Endodermal cell (in vitro differentiated cells): ENCODE measurements around the gene GGT5. TPM values are rescaled to one million over a fixed set of nuclear protein-coding genes. Genes with fewer than 3 reads are reported as not detected.
"Not testable (repeated sequence)": the region's sequence is repeated elsewhere in the genome, so short reads cannot be mapped to it uniquely, and the experiment has no call there.

Source experiments
- DNase-seq: peaks from one replicate; pipeline ENCODE4 v3.0.0-alpha.2; 2017
- H3K27ac ChIP-seq: 2 replicates; pipeline ENCODE4 v1.5.1; 2013; ENCODE audit warnings: mild to moderate bottlenecking, low read depth, low read length, moderate library complexity
- H3K27me3 ChIP-seq: 2 replicates; pipeline ENCODE4 v1.6.1; 2013; ENCODE audit warnings: mild to moderate bottlenecking, low read length, moderate library complexity; ENCODE audit not compliant: insufficient read depth, control insufficient read depth, poor library complexity, severe bottlenecking
- H3K36me3 ChIP-seq: 2 replicates; pipeline ENCODE4 v1.7.0; 2013; ENCODE audit warnings: mild to moderate bottlenecking, low read length, moderate library complexity; ENCODE audit not compliant: control insufficient read depth, insufficient read depth
- H3K4me1 ChIP-seq: one replicate; pipeline ENCODE4 v1.7.0; 2013; ENCODE audit warnings: low read length; ENCODE audit not compliant: control insufficient read depth, insufficient read depth
- H3K4me3 ChIP-seq: 2 replicates; pipeline ENCODE4 v1.5.1; 2013; ENCODE audit warnings: mild to moderate bottlenecking, low read length, moderate library complexity
- H3K9ac ChIP-seq: 2 replicates; pipeline ENCODE4 v1.6.1; 2013; ENCODE audit warnings: mild to moderate bottlenecking, low read length, moderate library complexity; ENCODE audit not compliant: poor library complexity, severe bottlenecking; ENCODE audit errors: extremely low read depth
- H3K9me3 ChIP-seq: 2 replicates; pipeline ENCODE4 v1.6.1; 2013; ENCODE audit warnings: mild to moderate bottlenecking, low read length, moderate library complexity; ENCODE audit not compliant: control insufficient read depth
- H3K27ac Mint-ChIP-seq: 2 replicates; pipeline ENCODE4 v1.8.0; 2020; ENCODE audit warnings: mixed read lengths
- H3K27me3 Mint-ChIP-seq: 2 replicates; pipeline ENCODE4 v1.8.0; 2021; ENCODE audit warnings: mild to moderate bottlenecking, mixed read lengths; ENCODE audit not compliant: insufficient read depth
- H3K36me3 Mint-ChIP-seq: 2 replicates; pipeline ENCODE4 v1.8.0; 2020; ENCODE audit warnings: low read depth, mixed read lengths
- H3K4me1 Mint-ChIP-seq: 2 replicates; pipeline ENCODE4 v1.8.0; 2020; ENCODE audit warnings: mixed read lengths
- H3K4me3 Mint-ChIP-seq: 2 replicates; pipeline ENCODE4 v1.8.0; 2020; ENCODE audit warnings: mild to moderate bottlenecking, moderate library complexity, mixed read lengths
- H3K9me3 Mint-ChIP-seq: 2 replicates; pipeline ENCODE4 v1.8.0; 2020; ENCODE audit warnings: mild to moderate bottlenecking, mixed read lengths
- WGBS, 2 experiments: methylation state at CpG; one replicate each; pipeline versions ENCODE4 v1.1.5 to v1.1.7; 2013; ENCODE audit warnings: missing lambda C conversion rate in 2 of 2, mixed read lengths in 1 of 2; ENCODE audit not compliant: insufficient coverage in 1 of 2, insufficient read length in 1 of 2; 5-methylcytosine and 5-hydroxymethylcytosine counted together
- total RNA-seq, 2 donors: library from RNA; stranded (reverse); fragmentation: NEBNext Ultra II Directional in 1 of 2; extraction: Animal tissue kit (Norgen Biotek cat#: 25700) in 1 of 2; gene quantifications; 2 replicates in 1 of 2; 3 replicates in 1 of 2; pipeline ENCODE4 v1.2.1, GENCODE V29; 2021
- TF ChIP-seq, protein P1 (sequence below): fragments of 200-600 bp; sonication (generic); conservative IDR thresholded peaks from 2 replicates; pipeline ENCODE4 v1.5.0; 2021; ENCODE audit warnings: antibody characterized with exemption, mild to moderate bottlenecking

GGT5 gene
- total RNA-seq, 2 donors from 2014 or later: 0.29 TPM; not detected in 1

DNA sequence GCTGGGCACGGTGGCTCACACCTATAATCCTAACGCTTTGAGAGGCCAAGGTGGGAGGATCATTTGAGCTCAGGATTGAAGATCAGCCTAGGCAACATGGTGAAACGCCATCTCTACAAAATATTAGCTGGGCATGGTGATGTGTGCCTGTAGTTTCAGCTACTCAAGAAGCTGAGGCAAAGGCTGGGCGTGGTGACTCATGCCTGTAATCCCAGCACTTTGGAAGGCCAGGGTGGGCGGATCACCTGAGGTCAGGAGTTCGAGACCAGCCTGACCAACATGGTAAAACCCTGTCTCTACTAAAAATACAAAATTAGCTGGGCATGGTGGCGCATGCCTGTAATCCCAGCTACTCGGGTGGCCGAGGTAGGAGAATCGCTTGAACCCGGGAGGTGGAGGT, 34.5 kb downstream of the GGT5 start:
- not testable (repeated sequence) for H3K36me3 Mint-ChIP-seq, H3K4me1 ChIP-seq, H3K36me3 ChIP-seq, H3K9me3 Mint-ChIP-seq, H3K27ac ChIP-seq, H3K4me3 ChIP-seq, H3K9me3 ChIP-seq, H3K9ac ChIP-seq, H3K27ac Mint-ChIP-seq, H3K27me3 Mint-ChIP-seq, H3K27me3 ChIP-seq, DNase-seq, H3K4me3 Mint-ChIP-seq
- peaks cover 29% of the 10 kb centered on the region for H3K4me1 Mint-ChIP-seq
- 77 to 95% methylated on average over 7 to 11 of the region's 11 CpGs for WGBS, 2 experiments

DNA sequence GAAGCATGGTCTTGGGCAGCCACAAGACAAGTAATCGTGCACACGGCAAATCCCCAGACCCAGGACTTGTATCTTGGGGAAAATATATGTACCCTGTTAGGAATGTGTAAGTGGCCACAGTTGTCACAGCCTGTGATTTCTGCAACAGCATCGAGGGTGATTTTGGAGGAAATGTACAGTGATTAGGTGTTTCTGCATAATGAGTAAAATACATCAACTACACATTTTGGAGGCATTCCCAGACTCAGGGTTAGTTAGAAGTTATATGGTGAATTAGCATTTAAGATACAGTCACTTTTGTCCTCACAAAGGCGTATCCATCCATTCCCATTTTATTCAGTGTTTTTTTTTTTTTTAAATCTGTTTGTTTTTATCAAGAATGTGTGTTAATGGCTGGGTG, 35.2 kb downstream of the GGT5 start:
- Histone ChIP-seq H3K36me3 (no peaks in the 10 kb centered on the region), H3K27me3 (no peaks in the 10 kb centered on the region), H3K4me3 (no peak overlapping the region), H3K4me1 (no peaks in the 10 kb centered on the region), H3K27ac (no peak overlapping the region), H3K9ac (no peak overlapping the region), H3K9me3 (peaks cover 13% of the 10 kb centered on the region)
- Mint-ChIP-seq H3K9me3 (peaks cover 14% of the 10 kb centered on the region), H3K4me3 (no peak overlapping the region), H3K27me3 (no peaks in the 10 kb centered on the region), H3K4me1 (peaks cover 25% of the 10 kb centered on the region), H3K36me3 (no peaks in the 10 kb centered on the region), H3K27ac (no peak overlapping the region)
- DNase-seq: no peak
- 89 to 97% methylated on average over 3 of the region's 4 CpGs for WGBS, 2 experiments
- TF ChIP-seq, protein P1, sequence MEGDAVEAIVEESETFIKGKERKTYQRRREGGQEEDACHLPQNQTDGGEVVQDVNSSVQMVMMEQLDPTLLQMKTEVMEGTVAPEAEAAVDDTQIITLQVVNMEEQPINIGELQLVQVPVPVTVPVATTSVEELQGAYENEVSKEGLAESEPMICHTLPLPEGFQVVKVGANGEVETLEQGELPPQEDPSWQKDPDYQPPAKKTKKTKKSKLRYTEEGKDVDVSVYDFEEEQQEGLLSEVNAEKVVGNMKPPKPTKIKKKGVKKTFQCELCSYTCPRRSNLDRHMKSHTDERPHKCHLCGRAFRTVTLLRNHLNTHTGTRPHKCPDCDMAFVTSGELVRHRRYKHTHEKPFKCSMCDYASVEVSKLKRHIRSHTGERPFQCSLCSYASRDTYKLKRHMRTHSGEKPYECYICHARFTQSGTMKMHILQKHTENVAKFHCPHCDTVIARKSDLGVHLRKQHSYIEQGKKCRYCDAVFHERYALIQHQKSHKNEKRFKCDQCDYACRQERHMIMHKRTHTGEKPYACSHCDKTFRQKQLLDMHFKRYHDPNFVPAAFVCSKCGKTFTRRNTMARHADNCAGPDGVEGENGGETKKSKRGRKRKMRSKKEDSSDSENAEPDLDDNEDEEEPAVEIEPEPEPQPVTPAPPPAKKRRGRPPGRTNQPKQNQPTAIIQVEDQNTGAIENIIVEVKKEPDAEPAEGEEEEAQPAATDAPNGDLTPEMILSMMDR: no peak

DNA sequence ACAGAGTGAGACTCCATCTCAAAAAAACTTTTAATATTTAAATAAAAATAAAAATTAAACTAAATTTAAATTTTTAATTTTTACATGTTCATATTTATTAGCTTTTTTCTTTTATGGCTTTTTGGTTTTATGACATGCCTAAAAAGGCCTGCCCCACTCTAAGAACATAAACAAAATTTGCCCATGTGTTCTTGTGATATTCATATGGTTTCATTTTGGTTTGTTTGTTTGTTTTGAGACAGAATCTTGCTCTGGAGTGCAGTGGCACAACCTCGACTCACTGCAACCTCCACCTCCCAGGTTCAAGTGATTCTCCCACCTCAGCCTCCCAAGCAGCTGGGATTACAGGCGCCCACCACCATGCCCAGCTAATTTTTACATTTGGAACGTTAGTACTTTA, 35.9 kb downstream of the GGT5 start:
- H3K9me3 ChIP-seq: peaks cover 18% of the 10 kb centered on the region
- no peaks in the 10 kb centered on the region for H3K27me3 ChIP-seq
- no peak overlapping the region for H3K4me3 Mint-ChIP-seq
- no peaks in the 10 kb centered on the region for H3K36me3 ChIP-seq
- H3K4me1 Mint-ChIP-seq: peaks cover 22% of the 10 kb centered on the region
- H3K9ac ChIP-seq: no peak overlapping the region
- H3K36me3 Mint-ChIP-seq: no peaks in the 10 kb centered on the region
- no peak overlapping the region for H3K4me3 ChIP-seq
- H3K27me3 Mint-ChIP-seq: no peaks in the 10 kb centered on the region
- H3K9me3 Mint-ChIP-seq: peaks cover 19% of the 10 kb centered on the region
- WGBS, 2 experiments: 86 to 94% methylated on average over 3 of the region's 3 CpGs
- H3K27ac Mint-ChIP-seq: no peak overlapping the region
- no peak for DNase-seq
- TF ChIP-seq, protein P1: no peak
- H3K27ac ChIP-seq: no peak overlapping the region
- H3K4me1 ChIP-seq: no peaks in the 10 kb centered on the region
